Fibroblast of lung (primary cell): Measurements from ENCODE around the gene WWOX. TPM values are rescaled to one million over a fixed set of nuclear protein-coding genes. Genes with fewer than 3 reads are reported as not detected.

ENCODE experiments used
- DNase-seq, 2 donors: peaks; one replicate each; pipeline versions ENCODE4 v3.0.0 to v3.0.0-alpha.2; 2010; ENCODE audit warnings: low read depth in 2 of 2
- H2AFZ ChIP-seq: 2 replicates; pipeline ENCODE4 v1.5.1; 2012; ENCODE audit warnings: low read length, control low read depth, inconsistent platforms
- H3K27ac ChIP-seq: 2 replicates; pipeline ENCODE4 v1.5.1; 2011; ENCODE audit warnings: low read length, control low read depth; ENCODE audit not compliant: insufficient read depth
- H3K27me3 ChIP-seq: 2 replicates; pipeline ENCODE4 v1.5.1; 2011; ENCODE audit warnings: mild to moderate bottlenecking, low read length; ENCODE audit not compliant: control insufficient read depth, insufficient read depth
- H3K36me3 ChIP-seq: 2 replicates; pipeline ENCODE4 v1.5.1; 2011; ENCODE audit warnings: low read length; ENCODE audit not compliant: control insufficient read depth, insufficient read depth
- H3K4me1 ChIP-seq: 2 replicates; pipeline ENCODE4 v1.5.1; 2011; ENCODE audit warnings: low read length; ENCODE audit not compliant: control insufficient read depth, insufficient read depth; ENCODE audit errors: extremely low read depth
- H3K4me2 ChIP-seq: 2 replicates; pipeline ENCODE4 v1.5.1; 2011; ENCODE audit warnings: low read length, control low read depth; ENCODE audit not compliant: insufficient read depth; ENCODE audit errors: extremely low read depth
- H3K4me3 ChIP-seq, 4 experiments: fragments of 200-600 bp in 1 of 4; sonication (generic) in 1 of 4; replicated peaks in 1 of 4; 2 replicates each; pipeline ENCODE4 v1.5.1; 2011 to 2016; ENCODE audit warnings: low read length in 4 of 4, low read depth in 3 of 4, mild to moderate bottlenecking in 3 of 4, control low read depth in 2 of 4, inconsistent platforms in 1 of 4, mixed read lengths in 1 of 4; ENCODE audit not compliant: insufficient read depth in 1 of 4; ENCODE audit errors: control extremely low read depth in 1 of 4
- H3K79me2 ChIP-seq: 2 replicates; pipeline ENCODE4 v1.5.1; 2012; ENCODE audit warnings: mild to moderate bottlenecking, low read length, inconsistent platforms; ENCODE audit not compliant: control insufficient read depth, insufficient read depth
- H3K9ac ChIP-seq: 2 replicates; pipeline ENCODE4 v1.5.1; 2011; ENCODE audit warnings: mild to moderate bottlenecking, low read length, control low read depth; ENCODE audit not compliant: insufficient read depth
- H3K9me3 ChIP-seq: 2 replicates; pipeline ENCODE4 v1.5.1; 2012; ENCODE audit warnings: low read depth, low read length; ENCODE audit not compliant: control insufficient read depth, insufficient read depth
- H4K20me1 ChIP-seq: 2 replicates; pipeline ENCODE4 v1.5.1; 2011; ENCODE audit warnings: low read length; ENCODE audit not compliant: control insufficient read depth, insufficient read depth; ENCODE audit errors: extremely low read depth
- EZH2 ChIP-seq: IDR thresholded peaks from 2 replicates; pipeline ENCODE4 v1.5.1; 2012; ENCODE audit warnings: low read length, control low read depth, mild to moderate bottlenecking; ENCODE audit errors: missing control alignments
- polyA plus RNA-seq, 2 donors: library from polyadenylated mRNA; depleted of rRNA in 1 of 2; stranded (reverse) in 1 of 2; unstranded in 1 of 2; fragments of >200 nt; gene quantifications; 2 replicates each; pipeline ENCODE4 v1.2.1, GENCODE V29; 2011 to 2012; ENCODE audit warnings: missing spikeins in 1 of 2
- total RNA-seq: library from RNA; depleted of rRNA; stranded (reverse); fragments of >200 nt; gene quantifications from 2 replicates; pipeline ENCODE4 v1.2.1, GENCODE V29; 2014
- TF ChIP-seq, protein P1 (sequence below), 2 donors: IDR thresholded peaks in 1 of 2; conservative IDR thresholded peaks in 1 of 2; 1 replicate in 1 of 2; 2 replicates in 1 of 2; pipeline ENCODE4 v1.5.1; 2011 to 2012; ENCODE audit warnings: low read length in 2 of 2, control low read depth in 1 of 2, inconsistent platforms in 1 of 2, low read depth in 1 of 2, mild to moderate bottlenecking in 1 of 2

WWOX gene
- total and polyA plus RNA-seq, 2 donors (not counting 1 experiment from before 2014, with no cell fraction given): 5.6 to 16.3 TPM

DNA sequence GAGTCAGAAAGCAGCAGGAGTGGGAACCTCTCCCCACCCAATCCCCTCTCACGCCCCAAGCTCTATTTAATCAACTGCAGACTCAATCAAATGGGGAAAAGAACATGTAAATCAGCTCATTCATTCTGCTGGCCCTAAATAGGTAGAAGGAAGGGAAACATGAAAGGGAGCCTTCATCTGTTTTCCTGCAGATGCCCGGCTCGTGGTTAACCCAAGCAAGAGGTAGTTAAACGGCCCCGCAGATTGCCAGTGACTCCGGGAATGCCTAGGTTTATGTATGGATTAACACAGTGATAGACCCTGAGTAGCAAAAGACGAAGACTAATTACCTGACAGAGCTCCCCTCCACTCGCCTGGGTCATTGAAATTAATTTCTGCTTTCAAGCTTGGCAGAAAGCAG lies 542.0 kb downstream of the WWOX start:
- Histone ChIP-seq H3K4me3 (no peak overlapping the region), H3K27me3 (no peaks in the 10 kb centered on the region), H3K79me2 (no peaks in the 10 kb centered on the region), H3K9ac (no peak overlapping the region), H4K20me1 (no peaks in the 10 kb centered on the region), H2AFZ (no peak overlapping the region), H3K27ac (no peak overlapping the region), H3K4me2 (no peak overlapping the region), H3K4me1 (no peaks in the 10 kb centered on the region), H3K36me3 (no peaks in the 10 kb centered on the region), H3K9me3 (no peaks in the 10 kb centered on the region)
- TF ChIP-seq, protein P1, sequence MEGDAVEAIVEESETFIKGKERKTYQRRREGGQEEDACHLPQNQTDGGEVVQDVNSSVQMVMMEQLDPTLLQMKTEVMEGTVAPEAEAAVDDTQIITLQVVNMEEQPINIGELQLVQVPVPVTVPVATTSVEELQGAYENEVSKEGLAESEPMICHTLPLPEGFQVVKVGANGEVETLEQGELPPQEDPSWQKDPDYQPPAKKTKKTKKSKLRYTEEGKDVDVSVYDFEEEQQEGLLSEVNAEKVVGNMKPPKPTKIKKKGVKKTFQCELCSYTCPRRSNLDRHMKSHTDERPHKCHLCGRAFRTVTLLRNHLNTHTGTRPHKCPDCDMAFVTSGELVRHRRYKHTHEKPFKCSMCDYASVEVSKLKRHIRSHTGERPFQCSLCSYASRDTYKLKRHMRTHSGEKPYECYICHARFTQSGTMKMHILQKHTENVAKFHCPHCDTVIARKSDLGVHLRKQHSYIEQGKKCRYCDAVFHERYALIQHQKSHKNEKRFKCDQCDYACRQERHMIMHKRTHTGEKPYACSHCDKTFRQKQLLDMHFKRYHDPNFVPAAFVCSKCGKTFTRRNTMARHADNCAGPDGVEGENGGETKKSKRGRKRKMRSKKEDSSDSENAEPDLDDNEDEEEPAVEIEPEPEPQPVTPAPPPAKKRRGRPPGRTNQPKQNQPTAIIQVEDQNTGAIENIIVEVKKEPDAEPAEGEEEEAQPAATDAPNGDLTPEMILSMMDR (conservative IDR thresholded peaks at IDR 0.05 in 1 of 2, IDR thresholded peaks at IDR 0.05 in 1 of 2; ENCODE audit: low read depth in 1 of 2, low read length in 2 of 2): no peak
- TF ChIP-seq EZH2: no peak
- DNase-seq: no peak

DNA sequence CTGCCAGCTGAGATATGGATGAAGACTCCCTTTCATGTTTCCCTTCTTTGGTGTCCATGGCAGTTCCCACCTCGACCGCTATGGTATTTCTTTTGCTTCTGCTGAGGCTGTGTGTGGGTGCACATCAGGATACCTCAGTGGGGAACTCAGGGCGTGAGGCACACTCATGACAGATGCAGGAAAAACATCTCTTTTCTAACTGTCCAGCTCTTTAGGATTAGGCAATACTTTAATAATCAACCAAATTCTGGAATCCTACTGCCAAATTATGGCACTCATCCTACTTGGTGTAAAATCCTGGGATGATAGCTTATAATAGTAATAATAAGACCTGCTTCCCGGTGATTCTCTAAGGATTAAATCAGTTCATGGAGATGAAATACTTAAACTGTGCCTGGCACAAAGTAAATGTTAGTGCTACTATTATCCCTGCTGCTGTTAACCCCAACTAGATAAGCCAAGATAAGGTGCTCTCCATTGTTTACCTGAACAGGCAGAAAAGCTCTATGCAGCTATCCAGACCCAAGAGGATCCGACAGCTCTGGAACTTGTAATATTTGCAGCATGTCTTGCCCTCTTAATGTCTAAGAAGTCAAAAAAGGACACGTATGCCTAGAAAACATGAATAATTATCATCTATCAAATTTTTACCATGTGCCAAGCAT lies 543.3 kb downstream of the WWOX start:
- H3K9me3 ChIP-seq: no peaks in the 10 kb centered on the region
- no peaks in the 10 kb centered on the region for H4K20me1 ChIP-seq
- no peaks in the 10 kb centered on the region for H3K36me3 ChIP-seq
- H3K4me1 ChIP-seq: no peaks in the 10 kb centered on the region
- no peak overlapping the region for H3K4me3 ChIP-seq
- H3K4me2 ChIP-seq: no peak overlapping the region
- DNase-seq: no peak
- H3K79me2 ChIP-seq: no peaks in the 10 kb centered on the region
- H3K27ac ChIP-seq: no peak overlapping the region
- H2AFZ ChIP-seq: no peak overlapping the region
- H3K9ac ChIP-seq: no peak overlapping the region
- no peaks in the 10 kb centered on the region for H3K27me3 ChIP-seq
- TF ChIP-seq, protein P1 (conservative IDR thresholded peaks at IDR 0.05 in 1 of 2, IDR thresholded peaks at IDR 0.05 in 1 of 2; ENCODE audit: low read depth in 1 of 2, low read length in 2 of 2): no peak
- TF ChIP-seq EZH2: no peak

DNA sequence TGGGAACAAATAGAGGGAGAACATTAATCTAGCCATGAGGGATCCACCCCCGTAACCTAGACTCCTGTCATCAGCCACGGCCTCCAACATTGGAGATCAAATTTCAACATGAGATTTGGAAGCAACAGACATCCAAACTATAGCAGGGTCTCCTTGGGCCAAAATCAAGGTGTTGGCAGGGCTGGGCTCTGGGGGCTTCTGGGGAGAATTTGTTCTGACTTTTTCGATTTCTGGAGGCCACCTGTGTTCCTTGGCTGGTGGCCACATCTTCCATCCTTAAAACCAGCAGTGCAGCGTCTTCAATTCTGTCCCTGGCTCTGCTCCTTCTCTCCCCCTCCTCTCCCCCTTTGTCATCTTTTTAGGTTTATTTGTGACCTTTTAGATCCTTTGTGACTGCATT lies 546.2 kb downstream of the WWOX start:
- TF ChIP-seq, protein P1 (conservative IDR thresholded peaks at IDR 0.05 in 1 of 2, IDR thresholded peaks at IDR 0.05 in 1 of 2; ENCODE audit: low read depth in 1 of 2, low read length in 2 of 2): no peak
- no peak for TF ChIP-seq EZH2
- H3K27me3 ChIP-seq: no peaks in the 10 kb centered on the region
- no peaks in the 10 kb centered on the region for H3K36me3 ChIP-seq
- H3K4me2 ChIP-seq: no peak overlapping the region
- H3K4me3 ChIP-seq: no peak overlapping the region
- H3K9ac ChIP-seq: no peak overlapping the region
- no peak overlapping the region for H2AFZ ChIP-seq
- H4K20me1 ChIP-seq: no peaks in the 10 kb centered on the region
- no peaks in the 10 kb centered on the region for H3K9me3 ChIP-seq
- H3K27ac ChIP-seq: no peak overlapping the region
- no peaks in the 10 kb centered on the region for H3K79me2 ChIP-seq
- H3K4me1 ChIP-seq: no peaks in the 10 kb centered on the region
- no peak for DNase-seq
